SK-N-SH treated with all-trans-retinoic acid at 6 μM for 48 hours (cell line): ENCODE measurements around the gene HADH.

ENCODE experiments used
- ATAC-seq: fragments of 200-7000 bp; cut with Tn5 transposase; 3 replicates; pipeline ENCODE4 v1.9.1; 2020; ENCODE audit warnings: mild to moderate bottlenecking, moderate library complexity
- ARNTL ChIP-seq: fragments of 450-650 bp; formaldehyde crosslinking; IDR thresholded peaks from 2 replicates; pipeline ENCODE4 v1.5.0; 2020; ENCODE audit warnings: low read depth, mild to moderate bottlenecking, moderate library complexity, borderline replicate concordance
- BACH2 ChIP-seq: fragments of 250-450 bp; sonication (Bioruptor Pico); IDR thresholded peaks from 2 replicates; pipeline ENCODE4 v1.9.0; 2021; ENCODE audit warnings: mild to moderate bottlenecking, borderline replicate concordance
- CREB5 ChIP-seq: fragments of 250-450 bp; sonication (Bioruptor Pico); IDR thresholded peaks from 2 replicates; pipeline ENCODE4 v1.5.1; 2020; ENCODE audit warnings: low read depth, mild to moderate bottlenecking, moderate library complexity
- CSDC2 ChIP-seq: fragments of 250-450 bp; sonication (Bioruptor Pico); IDR thresholded peaks from 2 replicates; pipeline ENCODE4 v1.5.0; 2020; ENCODE audit warnings: mild to moderate bottlenecking, moderate library complexity
- ESRRG ChIP-seq: fragments of 250-450 bp; sonication (Bioruptor Pico); IDR thresholded peaks from 2 replicates; pipeline ENCODE4 v1.6.1; 2021; ENCODE audit warnings: mild to moderate bottlenecking
- GLIS3 ChIP-seq: fragments of 250-450 bp; sonication (Bioruptor Pico); IDR thresholded peaks from 2 replicates; pipeline ENCODE4 v1.5.0; 2020; ENCODE audit warnings: mild to moderate bottlenecking, moderate library complexity
- ISL1 ChIP-seq: fragments of 250-450 bp; sonication (Bioruptor Pico); IDR thresholded peaks from 2 replicates; pipeline ENCODE4 v2.1.2; 2022; ENCODE audit warnings: mild to moderate bottlenecking, moderate library complexity
- OSR1 ChIP-seq: fragments of 250-450 bp; sonication (Bioruptor Pico); IDR thresholded peaks from 2 replicates; pipeline ENCODE4 v1.8.0; 2022; ENCODE audit warnings: moderate library complexity, mild to moderate bottlenecking, inconsistent platforms
- PPARA ChIP-seq: fragments of 250-450 bp; sonication (Bioruptor Pico); IDR thresholded peaks from 2 replicates; pipeline ENCODE4 v1.5.0; 2020; ENCODE audit warnings: mild to moderate bottlenecking, borderline replicate concordance
- SNAI2 ChIP-seq: fragments of 250-450 bp; sonication (Bioruptor Pico); IDR thresholded peaks from 2 replicates; pipeline ENCODE4 v1.5.0; 2020; ENCODE audit warnings: mild to moderate bottlenecking, moderate library complexity
- TCF4 ChIP-seq: fragments of 250-450 bp; sonication (Bioruptor Pico); IDR thresholded peaks from 2 replicates; pipeline ENCODE4 v1.8.0; 2021; ENCODE audit warnings: mild to moderate bottlenecking, moderate library complexity, borderline replicate concordance
- TOX ChIP-seq: fragments of 250-450 bp; sonication (Bioruptor Pico); IDR thresholded peaks from 2 replicates; pipeline ENCODE4 v1.8.0; 2021; ENCODE audit warnings: mild to moderate bottlenecking, moderate library complexity, borderline replicate concordance
- TSHZ2 ChIP-seq: fragments of 250-450 bp; sonication (Bioruptor Pico); IDR thresholded peaks from 2 replicates; pipeline ENCODE4 v1.5.0; 2020; ENCODE audit warnings: mild to moderate bottlenecking, moderate library complexity
- ZC3H10 ChIP-seq: fragments of 250-450 bp; sonication (Bioruptor Pico); IDR thresholded peaks from 2 replicates; pipeline ENCODE4 v1.5.1; 2021; ENCODE audit warnings: mild to moderate bottlenecking, moderate library complexity
- ZNF565 ChIP-seq: fragments of 450-650 bp; formaldehyde crosslinking; conservative IDR thresholded peaks from 2 replicates; pipeline ENCODE4 v1.5.0; 2020; ENCODE audit warnings: low read depth, mild to moderate bottlenecking, moderate library complexity
- ZNF70 ChIP-seq: fragments of 450-650 bp; formaldehyde crosslinking; IDR thresholded peaks from 2 replicates; pipeline ENCODE4 v1.5.0; 2020; ENCODE audit warnings: mild to moderate bottlenecking, moderate library complexity
- ZNF8 ChIP-seq: fragments of 450-650 bp; formaldehyde crosslinking; IDR thresholded peaks from 2 replicates; pipeline ENCODE4 v1.5.0; 2020; ENCODE audit warnings: mild to moderate bottlenecking, moderate library complexity
- TF ChIP-seq, protein P1 (sequence below): fragments of 250-450 bp; sonication (Bioruptor Pico); IDR thresholded peaks from 2 replicates; pipeline ENCODE4 v1.8.0; 2020; ENCODE audit warnings: mild to moderate bottlenecking, moderate library complexity, borderline replicate concordance
- TF ChIP-seq, protein P2 (sequence below): fragments of 250-450 bp; sonication (Bioruptor Pico); IDR thresholded peaks from 2 replicates; pipeline ENCODE4 v1.5.1; 2021; ENCODE audit warnings: mild to moderate bottlenecking, moderate library complexity

Gene HADH

GRCh38 chr4:108003982-108004515, 14.4 kb downstream of the HADH start (continued):
- TF ChIP-seq ARNTL (CRISPR knock-in tag): no peak

DNA sequence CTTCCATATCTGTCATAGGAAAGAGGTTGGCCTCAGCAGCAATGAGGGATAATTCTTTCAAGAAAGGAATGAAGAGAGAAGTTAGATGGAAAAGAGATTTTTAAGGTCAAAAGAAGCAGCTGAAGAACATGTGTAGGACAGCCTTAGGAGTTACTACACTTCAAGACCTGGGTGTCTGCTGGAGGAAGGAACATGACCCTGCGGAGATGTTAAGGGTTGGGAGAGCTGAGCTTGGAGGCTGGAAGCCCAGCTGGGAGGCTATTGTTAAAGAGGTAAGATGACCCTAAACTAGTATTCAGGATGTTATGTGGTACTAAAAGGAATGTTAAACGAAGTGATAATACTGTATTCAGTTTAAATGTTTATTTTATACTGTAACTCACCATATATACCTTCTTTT, 15.0 kb downstream of the HADH start:
- no peak for ATAC-seq
- no peak for TF ChIP-seq ZNF8
- TF ChIP-seq, protein P1, sequence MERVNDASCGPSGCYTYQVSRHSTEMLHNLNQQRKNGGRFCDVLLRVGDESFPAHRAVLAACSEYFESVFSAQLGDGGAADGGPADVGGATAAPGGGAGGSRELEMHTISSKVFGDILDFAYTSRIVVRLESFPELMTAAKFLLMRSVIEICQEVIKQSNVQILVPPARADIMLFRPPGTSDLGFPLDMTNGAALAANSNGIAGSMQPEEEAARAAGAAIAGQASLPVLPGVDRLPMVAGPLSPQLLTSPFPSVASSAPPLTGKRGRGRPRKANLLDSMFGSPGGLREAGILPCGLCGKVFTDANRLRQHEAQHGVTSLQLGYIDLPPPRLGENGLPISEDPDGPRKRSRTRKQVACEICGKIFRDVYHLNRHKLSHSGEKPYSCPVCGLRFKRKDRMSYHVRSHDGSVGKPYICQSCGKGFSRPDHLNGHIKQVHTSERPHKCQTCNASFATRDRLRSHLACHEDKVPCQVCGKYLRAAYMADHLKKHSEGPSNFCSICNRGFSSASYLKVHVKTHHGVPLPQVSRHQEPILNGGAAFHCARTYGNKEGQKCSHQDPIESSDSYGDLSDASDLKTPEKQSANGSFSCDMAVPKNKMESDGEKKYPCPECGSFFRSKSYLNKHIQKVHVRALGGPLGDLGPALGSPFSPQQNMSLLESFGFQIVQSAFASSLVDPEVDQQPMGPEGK (CRISPR knock-in tag): no peak
- no peak for TF ChIP-seq ESRRG (CRISPR knock-in tag)

DNA sequence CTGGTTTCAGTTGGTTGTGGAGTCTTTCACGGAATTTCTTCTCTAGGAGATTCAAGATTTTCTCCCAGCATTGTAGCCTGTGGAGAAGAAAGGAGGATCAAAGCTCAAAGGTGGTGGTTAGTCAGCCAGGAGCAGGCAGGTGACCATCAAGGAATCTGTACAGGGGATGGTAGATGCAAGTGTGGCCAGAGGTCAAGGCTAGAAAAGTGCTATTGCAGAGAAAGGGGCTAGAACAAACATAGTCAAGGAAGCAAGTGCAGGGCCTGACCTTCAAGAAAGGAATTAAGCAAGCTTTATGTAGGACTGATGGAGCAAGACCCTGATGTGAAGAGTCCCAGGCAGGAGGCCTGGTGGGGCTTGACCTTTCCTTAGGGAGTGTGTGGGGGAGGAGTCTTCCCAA, 16.1 kb downstream of the HADH start:
- no peak for ATAC-seq
- TF ChIP-seq ZNF565 (CRISPR knock-in tag) (no peak), TOX (no peak), BACH2 (CRISPR knock-in tag) (no peak)

DNA sequence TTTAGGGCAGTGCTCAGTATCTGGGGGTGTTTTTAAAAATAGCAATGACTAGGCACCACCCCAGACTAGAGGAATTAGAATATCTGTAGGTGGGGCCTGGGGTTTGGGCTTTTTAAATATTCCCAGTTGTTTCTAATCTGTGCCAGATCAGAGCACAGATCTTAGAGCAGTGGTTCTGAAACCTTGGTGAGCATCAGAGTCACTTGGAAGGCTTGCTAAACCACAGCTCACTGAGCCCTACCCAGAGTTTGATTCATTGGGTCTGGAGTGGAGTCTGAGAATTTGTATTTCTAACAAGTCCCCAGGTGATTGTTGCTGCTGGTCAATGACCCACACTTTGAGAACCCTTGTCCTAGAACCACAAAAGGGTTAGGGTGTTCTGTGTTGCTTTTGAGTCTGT, 16.7 kb downstream of the HADH start:
- ATAC-seq: no peak
- TF ChIP-seq GLIS3: no peak
- TF ChIP-seq CSDC2 (CRISPR knock-in tag): no peak
- TF ChIP-seq ZNF565 (CRISPR knock-in tag): no peak
- no peak for TF ChIP-seq TSHZ2 (CRISPR knock-in tag)
- TF ChIP-seq TOX: no peak
- TF ChIP-seq ZNF70 (CRISPR knock-in tag): no peak
- TF ChIP-seq SNAI2 (CRISPR knock-in tag): no peak
- no peak for TF ChIP-seq ZC3H10 (CRISPR knock-in tag)
- TF ChIP-seq, protein P2, sequence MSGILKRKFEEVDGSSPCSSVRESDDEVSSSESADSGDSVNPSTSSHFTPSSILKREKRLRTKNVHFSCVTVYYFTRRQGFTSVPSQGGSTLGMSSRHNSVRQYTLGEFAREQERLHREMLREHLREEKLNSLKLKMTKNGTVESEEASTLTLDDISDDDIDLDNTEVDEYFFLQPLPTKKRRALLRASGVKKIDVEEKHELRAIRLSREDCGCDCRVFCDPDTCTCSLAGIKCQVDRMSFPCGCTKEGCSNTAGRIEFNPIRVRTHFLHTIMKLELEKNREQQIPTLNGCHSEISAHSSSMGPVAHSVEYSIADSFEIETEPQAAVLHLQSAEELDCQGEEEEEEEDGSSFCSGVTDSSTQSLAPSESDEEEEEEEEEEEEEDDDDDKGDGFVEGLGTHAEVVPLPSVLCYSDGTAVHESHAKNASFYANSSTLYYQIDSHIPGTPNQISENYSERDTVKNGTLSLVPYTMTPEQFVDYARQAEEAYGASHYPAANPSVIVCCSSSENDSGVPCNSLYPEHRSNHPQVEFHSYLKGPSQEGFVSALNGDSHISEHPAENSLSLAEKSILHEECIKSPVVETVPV (CRISPR knock-in tag): no peak
- TF ChIP-seq ARNTL (CRISPR knock-in tag): no peak
- TF ChIP-seq ESRRG (CRISPR knock-in tag): no peak
- no peak for TF ChIP-seq ISL1 (CRISPR knock-in tag)
- no peak for TF ChIP-seq PPARA
- TF ChIP-seq TCF4: no peak
- TF ChIP-seq CREB5 (CRISPR knock-in tag): no peak
- TF ChIP-seq BACH2 (CRISPR knock-in tag): no peak
- TF ChIP-seq OSR1 (CRISPR knock-in tag): no peak
- TF ChIP-seq, protein P1 (CRISPR knock-in tag): no peak
- TF ChIP-seq, all 23 proteins: peak for 0
